OCI-M2 (cell line): ENCODE measurements around the gene PLXNB1.

Experiments used
- DNase-seq: peaks from one replicate; lab custom pipeline; 2025; ENCODE audit not compliant: unreplicated experiment; lab: John Stamatoyannopoulos, UW

The PLXNB1 gene

DNA sequence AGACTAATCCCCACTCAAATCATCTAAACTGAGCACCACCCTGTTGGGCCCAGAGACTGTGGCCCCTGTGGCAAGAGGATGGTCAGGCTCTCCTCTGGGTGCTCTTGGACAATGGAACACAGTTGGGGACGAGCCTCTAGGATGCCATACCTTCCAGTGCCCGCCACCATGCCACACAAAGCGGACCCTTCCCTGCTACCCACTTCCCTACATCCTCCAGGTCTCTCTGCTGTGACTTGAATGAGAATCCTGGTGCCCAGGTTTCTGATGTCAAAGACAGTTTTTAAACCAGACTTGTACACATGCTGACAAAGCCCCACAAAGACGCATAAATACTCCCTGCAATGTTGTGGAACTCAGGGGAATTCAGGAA is 5.3 kb upstream of the PLXNB1 start:
- no peak for DNase-seq

DNA sequence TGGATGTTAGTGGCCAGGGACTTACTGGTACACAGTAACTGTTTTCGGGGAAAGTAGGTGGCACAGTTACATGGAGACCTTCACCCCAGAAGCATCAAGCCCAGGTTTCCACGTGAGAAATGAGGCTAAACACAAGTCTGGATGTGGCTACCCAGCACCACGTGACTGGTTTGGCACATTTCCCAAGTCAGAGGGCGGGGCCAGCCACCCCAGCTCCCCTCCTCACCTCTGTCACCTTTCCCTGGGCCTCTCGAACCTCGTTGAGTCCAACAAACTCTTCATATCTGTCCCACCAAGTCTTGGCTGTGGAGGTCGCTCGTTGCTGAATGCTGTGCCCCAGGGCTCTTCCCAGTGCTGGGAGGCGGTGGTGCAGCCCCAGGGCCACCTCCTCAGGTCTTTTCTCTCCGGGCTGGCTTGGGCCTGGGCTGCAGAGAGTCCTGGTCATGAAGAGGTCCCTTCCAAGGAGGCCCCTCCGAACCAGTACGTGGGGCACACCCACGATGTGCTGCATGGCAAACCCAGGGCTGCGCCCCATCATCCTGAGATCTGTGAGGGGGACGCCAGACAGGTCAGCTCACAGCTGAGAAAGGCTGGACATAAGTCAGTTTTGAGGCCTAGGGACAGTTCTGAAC is 4.8 kb upstream of the PLXNB1 start:
- no peak for DNase-seq

DNA sequence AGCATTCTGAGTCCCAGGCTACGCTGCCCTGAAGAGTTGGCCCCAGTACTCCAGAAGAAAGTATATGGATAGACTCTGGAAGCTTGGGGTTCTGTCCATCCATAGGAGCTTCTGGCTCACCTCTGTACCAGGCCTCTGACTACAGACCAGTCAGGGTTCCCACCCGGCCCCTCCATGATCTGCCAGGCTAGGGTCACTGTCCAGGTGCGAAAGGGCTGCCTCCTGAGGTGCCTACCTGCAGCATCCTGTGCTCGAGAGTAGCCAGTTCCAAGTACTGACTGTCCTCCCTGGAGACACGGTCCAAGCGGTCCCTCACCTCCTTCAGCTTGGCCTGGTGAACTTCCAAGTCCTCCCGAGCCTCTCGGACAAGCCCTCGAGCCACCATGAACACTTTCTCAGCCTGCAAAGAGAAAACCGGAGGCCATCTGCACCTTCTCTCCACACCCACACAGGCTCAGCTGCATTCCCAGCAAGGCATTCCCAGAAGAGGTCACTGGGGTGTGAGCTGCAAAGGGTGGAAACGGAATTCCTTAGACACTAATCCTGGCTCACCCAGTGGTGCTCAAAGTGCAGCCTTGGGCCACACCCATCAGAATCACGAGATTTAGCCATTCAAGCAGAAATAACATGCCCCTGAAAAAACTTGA is 3.7 kb upstream of the PLXNB1 start:
- DNase-seq, result no peak

DNA sequence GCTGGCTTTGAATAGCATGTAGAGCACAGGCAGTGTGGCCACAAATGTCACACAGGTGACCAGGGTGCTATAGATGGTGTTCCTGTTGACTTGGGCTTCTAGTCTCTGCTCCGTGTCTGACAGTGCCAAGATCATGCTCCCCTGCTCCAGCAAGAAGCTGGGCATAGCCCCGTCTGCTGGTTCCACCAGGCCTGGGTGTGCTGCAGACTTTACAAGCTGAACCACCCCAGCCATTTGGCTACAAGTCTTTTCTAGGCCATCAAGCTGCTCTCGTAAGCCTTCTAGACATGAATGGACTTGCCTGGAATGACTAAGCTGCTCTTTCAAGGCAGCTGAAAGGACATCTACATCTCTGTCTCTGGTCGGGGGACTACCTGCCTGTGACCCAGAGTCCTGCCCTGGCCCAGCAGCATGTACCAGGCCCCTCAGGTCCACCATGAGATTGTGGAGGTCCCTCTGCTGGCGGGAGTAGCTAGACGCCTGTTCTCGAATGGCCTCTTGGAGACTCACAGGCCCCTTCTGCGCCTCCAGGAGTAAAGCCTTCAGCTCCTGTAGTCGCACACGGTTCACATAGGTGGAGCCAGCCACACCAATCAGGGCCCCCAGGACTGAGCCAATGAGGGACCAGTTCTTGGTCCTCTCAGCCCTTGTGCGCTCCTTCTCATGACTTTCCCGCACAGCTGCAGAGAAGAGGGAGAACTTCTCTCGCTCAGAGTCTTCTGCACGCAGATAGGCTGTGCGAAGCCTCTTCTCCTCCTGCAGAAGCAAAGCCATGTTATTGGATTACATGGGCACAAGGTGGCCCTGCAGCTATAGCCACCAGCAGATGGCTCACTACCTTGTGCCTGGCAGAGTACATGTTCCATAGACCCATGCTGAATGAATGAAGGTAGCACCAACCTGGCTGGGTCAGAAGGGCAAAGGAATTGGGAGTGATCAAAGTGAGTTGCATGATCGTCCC is 2.8 kb upstream of the PLXNB1 start:
- DNase-seq, result no peak

DNA sequence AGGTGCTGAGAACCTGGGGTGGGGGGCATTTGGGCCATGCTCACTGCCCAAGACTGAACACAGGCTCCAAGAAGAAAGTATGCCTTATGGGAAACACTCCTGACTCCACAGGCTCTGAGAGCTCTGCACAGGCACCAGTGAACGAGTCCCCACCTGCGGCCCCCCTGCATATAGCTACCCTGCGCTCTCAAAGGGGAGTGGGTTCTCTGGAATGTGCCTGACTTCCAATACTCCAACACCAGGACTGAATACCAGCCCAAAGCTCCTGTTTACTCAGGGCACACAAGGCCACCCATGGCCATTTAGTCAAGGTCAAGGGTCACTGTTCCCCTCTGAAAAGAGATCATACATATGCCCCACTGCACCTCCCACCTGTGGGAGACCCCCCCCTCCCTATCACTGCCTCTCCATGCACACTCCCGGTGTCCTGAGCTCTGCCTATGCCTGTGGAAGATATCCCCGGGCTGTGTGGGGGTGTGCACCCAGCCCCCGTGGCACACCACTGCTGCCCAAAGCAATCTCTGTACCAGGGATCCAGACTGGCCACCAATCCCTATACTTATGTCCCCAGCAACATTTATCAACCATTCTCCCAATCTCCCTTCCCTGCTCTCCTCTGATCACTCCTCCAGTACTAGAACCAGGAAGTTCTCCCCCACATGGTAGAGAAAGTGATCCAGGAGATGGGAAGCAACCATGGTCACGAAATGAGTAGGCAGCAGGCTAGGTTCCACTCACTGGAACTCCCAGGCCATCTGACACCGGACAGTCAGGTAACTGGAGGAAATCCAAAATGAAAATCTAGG is 1.5 kb upstream of the PLXNB1 start:
- DNase-seq, result no peak

DNA sequence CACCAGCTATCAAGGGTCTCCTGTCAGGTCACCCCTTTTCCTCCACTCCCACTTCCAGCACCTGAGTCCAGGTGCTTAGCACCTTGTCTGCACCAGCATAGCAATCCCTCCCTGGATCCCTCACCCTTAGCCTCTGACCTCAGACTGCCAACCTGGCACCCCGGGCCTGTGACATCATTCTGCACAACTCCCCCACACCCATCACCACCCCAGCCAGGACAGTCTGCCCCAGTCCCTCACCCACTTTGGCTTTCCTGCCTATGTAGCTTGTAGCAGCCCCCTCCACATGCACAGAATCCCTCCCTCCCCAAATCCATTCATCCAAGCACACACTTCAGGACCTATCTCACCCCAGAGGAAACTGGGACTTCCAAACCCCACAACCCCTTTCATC is 819 bp upstream of the PLXNB1 start:
- DNase-seq, result no peak

DNA sequence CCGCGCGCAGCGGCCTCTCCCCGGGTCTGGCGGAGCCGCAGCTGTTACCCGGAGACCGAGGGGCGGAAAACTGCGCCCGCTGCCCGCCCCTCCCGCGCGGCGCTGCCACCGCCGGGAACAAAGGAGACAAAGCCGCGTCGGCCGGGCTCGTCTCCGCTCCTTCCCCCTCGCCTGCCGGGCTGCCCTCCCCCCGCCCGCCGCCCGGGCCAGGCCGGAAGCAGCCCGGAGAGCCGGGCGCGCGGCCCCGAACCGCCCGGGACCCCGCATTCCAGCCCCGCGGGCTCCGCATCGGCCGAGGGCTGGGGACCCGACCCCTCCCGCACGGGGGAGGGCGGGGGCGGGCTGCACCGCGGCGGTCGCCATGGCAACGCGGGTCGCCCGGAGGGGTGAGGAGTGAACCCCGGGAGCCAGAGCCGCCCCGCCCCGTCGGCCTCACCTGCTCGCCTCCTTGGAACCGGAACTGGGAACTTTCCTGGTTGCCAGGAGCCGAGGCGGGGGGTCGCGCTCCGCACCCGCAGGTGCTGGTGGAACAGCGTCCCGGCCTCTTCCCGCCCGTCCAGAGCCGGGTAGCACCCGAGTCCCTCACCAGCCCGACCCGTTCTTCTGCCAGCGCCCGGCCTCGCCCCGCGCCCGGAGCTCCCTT is 448 bp downstream of the PLXNB1 start:
- DNase-seq, result no peak

DNA sequence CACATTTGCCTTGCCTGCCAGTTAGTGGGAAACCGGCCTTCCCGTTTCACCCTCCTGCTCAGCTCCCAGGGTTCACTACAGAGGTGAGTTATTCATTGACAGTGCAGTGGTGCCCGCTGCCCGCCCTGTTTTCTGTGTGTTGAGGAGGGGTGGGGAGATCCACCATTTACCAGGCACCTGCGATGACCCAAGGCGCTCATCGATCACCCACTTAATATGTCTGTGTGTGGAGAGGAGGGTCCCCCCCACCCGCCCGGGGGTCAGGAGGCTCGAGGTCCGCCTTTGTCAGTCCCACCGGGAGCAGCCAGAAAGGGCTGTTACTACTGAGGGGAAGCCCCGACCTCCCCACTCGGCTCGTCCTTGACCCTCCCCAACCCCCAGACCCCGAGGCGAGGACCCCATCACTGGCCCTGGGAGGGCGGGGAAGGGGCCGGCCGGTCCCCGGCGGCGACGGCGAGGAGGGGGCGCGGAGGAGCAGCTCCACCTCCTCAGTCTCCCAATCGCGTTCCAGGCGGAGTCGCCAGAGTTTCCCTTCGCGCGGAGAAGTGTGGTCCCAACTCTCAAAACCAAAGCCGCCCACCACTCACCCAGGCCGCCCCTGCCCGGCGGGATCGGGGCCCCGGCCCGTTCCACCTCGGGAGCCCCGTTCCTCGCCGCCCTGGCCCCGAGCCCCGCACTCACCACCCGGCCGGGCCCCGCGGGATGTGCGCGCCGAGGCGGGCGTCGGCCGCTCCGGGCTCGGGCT is 1.1 kb downstream of the PLXNB1 start:
- DNase-seq, result no peak

DNA sequence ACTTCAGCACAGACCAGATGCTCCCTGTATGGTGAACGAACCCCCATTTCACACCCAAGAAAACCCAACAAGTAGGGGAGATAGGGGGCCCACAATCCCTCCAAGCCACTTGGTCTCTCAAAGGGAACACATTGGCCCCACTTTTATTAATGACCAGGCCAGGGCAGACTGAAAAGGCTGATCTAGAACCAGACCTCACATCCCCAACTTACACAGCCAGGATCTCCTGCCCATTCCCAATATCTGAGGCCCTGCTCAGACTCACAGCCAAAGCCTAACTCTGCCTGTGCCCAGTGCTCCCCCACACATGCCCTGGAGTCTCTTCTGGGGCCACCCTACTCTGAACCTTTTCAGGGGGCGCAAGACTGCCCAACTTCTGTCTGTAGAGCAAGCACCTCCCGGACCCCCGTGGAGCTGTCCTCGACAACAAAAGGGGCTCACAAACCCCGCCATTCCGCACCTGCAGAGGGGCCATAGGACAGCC is 1.8 kb downstream of the PLXNB1 start:
- DNase-seq, result no peak

DNA sequence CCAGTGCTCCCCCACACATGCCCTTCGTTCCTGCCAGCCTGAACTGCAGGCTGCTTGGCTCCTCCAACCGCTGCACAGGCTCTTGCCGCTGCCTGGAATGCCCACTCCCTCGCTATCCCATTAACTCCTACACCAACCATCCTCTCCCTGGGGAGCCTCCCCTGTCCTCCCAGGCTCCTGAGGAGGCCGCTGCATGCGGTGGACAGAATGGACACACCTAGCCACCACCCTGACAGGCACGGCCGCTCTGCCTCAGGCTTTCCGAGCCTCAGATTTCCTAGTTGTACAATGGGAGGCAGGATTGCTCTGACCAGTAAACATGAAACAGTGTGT is 2.3 kb downstream of the PLXNB1 start:
- no peak for DNase-seq

DNA sequence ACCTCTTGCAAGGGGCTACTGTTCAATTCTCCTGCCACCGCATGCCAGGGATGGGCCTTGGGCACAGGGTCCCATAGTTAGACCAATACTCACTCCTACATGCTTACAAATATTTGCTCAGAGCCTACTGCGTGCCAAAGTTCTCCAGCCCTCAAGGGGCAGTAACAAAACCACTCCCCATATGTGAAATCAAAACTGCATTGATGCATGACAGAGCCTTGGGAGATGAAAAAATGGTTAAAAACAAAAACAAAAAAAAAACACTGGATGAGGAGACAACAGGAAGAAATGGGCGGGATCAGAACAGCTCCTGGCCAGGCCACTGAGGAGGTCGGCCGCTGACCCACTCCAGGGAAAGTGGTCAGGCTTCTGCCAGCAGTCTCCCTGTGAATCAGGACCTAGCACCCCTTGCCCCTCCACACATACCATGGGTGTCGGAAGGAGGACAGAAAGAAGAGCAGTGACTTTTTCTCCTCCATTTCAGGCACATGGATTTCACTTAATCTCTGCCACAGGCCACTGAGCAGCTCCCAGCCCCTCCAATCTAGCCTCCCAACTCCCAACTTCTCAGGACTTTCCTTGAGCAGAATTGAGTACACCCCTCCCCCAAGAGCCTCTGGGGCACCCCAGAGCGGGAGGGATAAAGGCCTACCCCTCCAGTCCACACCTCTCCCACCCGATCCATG is 2.8 kb downstream of the PLXNB1 start:
- DNase-seq, result no peak

DNA sequence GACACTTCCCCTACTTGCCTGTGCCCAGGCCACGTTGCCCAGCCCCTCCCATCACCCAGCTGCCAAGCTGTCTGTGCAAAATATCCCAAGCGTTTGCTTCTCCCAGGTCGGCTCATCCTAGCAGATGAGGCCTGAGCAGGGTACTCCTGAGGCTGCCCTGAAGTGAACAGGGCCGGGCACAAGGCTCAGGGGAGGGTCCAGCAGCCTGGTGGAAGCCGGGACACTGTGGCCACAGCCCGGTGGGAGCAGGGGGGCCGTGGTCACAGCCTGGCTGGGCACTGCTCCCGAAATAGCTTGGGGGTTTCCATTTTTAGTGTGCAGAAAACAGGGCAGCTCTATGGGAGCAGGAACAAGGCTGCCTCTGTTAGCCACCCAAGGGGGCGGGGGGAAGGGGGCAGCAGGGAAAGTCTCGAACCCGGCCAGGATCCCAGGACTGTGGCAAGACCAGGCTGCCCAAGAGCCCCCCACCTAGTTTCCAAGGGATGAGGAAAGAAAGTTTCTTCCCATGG is 3.4 kb downstream of the PLXNB1 start:
- no peak for DNase-seq

DNA sequence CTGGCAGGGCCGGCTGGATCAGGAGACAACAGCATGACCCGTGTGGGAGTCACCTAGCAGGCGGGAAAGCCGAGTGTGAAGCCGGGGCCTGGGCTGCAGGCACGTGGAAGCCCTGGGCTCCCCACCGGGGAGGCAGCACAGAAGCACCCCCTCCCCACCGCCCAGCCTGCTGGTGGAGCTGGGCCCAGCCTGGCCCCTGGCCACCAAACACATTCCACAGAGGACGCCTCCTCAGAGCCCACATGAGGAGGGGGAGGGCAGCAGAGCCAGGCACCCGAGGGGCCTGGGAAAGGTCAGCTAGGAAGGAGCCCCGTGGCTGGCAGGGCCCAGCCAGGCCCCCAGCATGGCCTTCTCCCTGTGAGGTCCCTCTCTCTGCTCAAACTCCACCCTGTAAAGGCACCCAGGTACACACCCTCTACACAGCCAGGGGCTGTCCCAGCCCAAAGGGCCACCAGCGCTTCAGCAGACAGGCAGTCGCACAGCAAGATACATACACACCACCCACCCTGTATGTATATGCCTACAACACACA is 4.5 kb downstream of the PLXNB1 start:
- DNase-seq, result no peak

DNA sequence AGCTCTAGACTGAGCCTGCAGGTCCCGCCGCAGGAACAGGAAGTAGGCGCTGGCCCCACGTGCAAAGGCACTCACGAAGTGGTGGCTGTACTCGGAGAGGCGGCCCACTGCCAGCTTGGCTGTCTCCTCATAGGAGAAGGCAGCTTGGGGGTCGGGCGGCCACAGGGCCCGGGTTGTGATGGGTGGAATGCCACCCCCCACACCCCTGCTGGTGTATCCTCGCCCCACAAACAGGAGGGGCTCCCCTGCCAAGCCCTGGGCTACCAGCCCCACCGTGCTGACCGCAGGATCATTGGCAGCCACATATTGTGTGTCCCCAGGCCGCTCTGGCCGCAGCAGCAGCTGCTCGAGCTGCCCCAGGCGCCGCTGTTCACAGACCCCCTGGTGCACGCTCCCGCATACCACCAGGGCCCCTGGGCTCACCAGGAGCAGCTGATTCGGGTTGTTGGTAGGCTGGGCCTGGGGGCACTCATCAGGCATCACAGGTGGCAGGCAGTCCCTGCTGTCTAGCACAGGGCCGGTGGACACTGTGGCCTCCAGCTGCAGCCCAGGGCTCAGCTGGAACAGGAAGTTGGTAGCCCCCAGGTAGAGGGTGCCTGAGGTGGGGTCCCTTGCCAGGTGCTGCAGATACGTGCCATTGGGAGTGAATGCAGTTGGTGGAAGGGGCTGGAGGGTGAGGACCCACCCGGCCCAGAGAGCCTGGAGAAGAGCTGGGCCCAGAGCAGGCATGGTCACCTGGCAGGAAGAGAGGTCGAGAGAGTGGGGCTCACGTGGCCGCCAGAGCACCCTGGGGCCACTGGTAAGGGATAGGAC is 5.8 kb downstream of the PLXNB1 start:
- DNase-seq, result no peak

DNA sequence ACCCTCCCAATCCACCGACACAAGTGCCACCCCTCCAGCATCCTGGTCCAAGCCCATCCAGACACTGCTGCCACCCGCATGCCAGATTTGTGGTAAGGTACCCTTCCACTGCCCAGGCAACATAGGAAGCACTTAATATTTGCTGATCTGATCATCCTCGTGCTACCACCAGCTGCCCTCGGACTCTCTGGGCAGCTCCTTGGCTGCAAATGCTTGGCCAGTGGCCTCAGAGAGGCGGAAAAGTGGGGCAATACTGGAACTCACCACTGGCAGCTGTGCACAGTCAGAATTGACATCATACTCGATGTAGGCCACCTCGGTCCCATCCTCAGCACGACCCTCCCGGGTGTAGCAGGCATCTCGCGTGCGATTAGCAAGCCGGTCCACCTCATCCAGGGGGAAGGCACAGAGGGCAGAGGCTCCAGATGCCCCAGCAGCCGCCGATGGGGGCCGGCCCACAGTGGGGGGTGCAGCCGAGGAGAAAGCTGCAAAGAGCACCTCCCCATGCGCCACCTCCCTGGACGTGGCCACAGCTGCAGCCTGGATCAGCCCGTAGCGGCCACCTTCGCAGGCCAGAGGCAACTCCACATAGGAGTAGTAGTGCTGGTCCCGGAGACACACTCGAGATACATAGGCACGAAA is 6.5 kb downstream of the PLXNB1 start:
- no peak for DNase-seq

DNA sequence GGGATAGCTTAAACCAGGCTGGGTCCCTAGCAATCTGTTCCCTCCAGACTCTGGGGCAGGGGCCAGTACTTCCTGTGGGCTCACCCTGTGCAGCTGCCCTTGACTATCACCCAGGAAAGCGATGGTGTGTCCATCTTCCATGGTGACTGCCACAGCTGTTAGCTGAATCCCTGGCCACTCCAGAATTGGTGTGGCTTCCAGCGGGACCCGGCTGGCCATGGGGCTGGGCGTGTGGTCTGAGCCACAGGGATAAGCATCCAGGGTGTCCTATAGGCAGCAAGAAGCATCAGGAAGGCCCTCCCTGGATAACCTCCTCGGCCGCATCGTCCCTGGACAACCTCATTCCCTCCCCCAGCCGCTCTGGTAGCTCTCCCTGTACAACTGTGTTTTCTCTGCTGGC is 7.2 kb downstream of the PLXNB1 start:
- DNase-seq, result no peak

DNA sequence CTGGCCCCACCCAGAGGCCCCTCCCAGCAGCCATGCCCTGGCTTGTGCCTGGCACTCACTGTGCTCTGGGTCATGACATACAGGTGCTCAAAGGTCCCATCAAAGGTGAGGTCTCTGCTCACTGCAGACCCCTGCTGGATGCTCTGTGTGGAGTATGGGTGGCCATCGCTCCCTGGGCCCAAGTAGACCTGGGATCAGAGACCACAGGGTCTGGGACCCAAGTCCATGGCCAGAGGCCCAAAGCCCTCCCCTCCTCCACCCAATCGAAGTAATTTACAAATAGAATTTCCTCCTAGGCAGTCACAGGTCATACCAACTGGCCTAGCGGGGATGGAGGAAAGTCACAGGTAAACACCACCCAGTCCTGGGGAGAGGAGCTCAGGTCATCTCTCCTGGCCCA is 7.6 kb downstream of the PLXNB1 start:
- DNase-seq, result no peak

DNA sequence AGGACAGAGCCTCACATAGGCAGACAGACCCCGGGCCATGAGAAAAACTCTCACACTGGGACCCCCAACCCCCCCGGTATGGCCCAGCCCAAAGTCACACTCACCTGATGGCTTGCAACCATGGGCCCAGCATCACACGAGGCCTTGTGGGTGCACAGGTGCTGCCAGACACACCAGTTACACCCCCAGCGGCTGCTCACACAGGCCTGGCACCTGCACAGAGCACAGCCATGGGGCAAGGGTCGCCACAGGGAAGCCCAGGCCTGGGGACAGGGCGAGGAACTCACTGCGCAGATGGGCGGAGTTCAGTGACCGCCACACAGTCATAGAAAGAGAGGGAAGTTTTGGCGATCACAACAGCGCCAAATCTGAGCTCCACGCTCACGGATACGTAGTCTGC is 9.3 kb downstream of the PLXNB1 start:
- no peak for DNase-seq
